ELF-1 (cell line): Measurements from ENCODE around the gene SLN.

Experiments
- DNase-seq: peaks from one replicate; pipeline ENCODE4 v3.0.0-alpha.2; 2016; ENCODE audit warnings: low read depth, low spot score

Gene SLN

DNA sequence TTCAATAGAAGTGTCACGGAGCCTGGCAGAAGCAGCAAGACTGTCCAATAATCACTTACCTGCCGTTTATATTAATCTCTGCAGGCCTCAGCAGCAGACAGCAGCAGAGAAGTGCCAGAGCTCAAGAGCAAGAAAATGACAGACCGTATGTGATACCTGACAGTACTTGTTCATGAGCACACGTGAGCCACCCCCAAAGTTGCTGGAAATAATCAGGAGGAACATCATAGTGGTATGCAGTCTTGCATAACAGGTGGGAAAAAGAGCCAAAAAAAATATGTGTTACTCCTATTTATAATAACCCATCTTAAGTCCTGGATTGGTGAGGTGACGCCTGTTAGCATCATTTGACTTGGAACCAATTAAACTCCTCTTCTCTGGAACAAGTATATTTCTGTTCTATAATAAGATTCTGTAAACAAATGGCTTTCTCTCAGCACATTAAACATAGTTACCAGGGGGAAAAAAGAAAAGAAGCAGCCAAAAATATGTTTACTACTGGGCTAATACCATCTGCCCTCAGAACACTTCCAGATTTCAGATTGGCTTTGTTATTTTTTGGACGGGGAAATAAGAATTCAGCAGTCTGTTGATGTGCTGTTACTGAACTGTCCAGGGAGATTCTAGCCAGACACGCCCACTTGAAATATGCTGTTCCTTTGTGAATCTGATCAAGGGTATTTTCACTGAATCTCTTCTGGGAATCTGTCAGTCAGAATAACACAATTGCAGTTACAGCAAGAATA, 7.9 kb upstream of the SLN start:
- no peak for DNase-seq

DNA sequence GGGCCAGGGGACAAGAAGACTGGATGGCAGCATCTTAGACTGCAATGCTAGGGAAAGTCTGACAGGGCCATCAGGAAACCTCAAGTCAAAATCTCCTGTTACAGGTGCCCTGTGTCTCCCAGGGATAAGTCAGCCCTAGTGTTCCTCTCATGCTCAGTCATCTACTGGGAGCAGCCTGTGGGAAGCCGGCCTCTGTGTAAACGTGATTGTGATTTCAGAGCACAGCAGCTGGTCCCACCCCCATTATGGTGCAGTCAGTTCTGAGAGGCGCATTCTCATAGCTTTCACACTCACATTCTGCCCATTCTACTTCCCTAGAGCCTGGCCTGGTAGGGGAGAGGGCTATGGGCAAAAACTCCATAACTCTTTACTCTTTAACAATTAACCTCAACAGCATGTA, 7.2 kb upstream of the SLN start:
- DNase-seq, result no peak

DNA sequence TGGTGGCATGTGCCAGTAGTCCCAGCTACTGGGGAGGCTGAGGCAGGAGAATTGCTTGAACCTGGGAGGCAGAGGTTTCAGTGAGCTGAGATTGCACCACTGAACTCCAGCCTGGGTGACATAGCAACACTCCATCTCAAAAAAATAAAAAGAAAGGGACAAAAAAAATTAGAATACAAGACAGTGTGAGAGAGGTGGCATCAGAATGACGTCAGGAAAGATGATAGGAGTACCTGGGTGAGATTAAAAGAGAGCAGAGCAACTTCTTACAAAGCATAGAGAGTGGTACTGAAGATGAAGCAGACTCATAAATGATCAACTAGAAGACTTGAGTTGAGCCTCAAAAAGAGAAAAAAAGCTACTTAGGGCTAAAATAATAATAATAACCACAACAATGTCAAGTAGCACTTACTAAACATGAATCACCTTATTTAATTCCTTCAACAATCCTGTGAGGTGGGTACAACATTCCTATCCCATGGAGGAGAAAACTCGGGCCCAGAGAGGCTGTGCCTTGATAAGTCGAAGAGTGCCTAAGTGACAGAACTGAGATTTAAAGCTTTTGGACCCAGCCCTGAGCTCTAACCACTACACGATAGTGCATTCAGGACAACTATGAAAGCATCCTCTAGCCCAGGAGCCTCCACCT, 5.2 kb upstream of the SLN start:
- no peak for DNase-seq

DNA sequence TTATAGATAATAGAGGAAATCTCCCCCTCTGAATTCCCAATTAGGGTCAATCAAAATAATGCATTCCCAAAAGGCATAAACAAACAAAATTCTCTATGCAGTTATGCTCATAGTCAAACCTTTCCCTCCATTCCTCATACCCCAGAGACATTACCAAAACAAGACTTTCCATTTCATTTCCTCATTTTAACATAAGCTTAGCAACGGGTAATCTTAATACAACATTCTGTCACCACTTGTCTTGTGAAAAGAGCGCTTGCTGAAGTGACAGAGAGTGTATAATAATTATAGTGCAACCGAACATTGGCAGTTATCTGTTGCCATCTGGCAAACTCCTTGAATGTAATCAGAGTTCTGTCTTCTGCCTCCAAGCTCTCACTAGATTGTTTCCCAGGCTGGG, 1.2 kb upstream of the SLN start:
- no peak for DNase-seq

DNA sequence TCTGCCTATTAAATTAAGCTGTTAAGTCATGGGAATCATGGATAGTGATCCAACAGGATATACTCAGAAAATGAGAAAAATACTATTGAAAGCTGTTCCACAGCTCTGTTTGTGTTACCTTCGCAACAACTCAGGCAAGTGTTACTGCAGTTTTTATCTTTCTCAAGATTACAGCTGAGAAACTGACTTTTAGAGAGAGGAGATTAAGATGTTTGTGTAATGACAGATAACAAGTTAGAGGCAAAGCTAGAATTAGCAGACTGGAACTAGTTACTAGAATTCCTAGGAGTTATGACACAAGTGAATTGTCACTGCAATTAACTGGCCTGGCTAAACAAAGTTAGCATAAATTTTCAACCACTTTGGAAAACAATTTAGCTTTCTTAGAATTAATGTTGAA, 1.6 kb downstream of the SLN start:
- DNase-seq, result no peak

DNA sequence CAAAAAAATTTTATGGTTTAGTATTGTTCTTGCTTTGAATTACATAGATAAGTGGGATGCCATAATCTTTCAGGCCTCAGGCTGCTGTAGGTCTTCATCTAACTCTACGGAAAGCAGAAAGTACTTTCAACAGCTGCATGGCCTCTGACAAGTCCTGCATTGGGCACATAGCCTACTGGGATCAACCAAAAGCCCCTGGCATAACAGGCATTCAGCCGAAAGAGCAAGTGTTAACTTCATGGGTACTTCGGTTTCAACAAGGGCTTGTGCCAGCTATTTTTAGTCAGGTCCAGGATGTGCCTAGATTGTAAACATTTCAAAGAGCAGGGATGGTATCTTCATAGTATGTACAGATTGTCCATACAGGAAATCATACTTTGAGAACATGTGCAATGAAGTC, 3.1 kb downstream of the SLN start:
- DNase-seq, result no peak

DNA sequence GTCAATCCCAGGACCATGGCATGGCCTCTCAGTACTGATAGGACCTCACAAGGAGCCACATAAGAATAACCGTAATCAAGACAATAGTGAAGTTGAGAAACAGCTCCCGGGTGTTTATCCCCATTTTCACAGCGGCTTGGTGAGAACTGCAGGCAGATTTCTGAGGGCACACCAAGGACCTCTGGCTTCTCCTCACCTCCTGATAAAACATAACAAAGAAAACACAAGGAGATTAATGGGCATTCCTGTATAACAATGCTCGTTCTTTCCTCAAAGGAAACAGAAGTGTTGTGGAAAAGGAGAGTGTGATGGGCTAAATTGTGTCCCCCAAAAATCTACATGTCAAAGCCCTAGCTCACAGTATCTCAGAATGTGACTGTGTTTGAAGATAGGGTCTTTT, 4.0 kb downstream of the SLN start:
- DNase-seq, result peak; percentile 39

DNA sequence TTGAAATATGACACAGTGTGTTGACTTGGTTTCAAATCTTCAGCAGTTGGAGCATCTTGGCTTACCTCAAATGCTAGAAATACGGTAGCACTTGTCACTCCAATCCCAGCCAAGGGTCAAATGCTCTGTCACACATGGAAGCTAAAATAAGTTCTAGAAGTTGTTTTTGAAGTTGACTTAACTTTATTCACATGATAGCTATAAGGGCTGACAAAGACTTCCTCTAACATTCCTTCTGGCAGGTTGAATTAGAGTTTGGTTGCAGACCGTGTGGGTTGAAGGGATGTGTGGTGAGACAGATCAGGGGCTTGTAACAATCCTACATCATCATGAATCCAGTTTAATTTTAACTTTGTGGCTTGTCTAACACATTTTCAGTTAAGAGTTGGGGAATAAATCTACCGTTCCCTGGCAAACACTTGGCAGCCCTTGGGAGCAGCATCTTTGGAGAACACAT, 4.6 kb downstream of the SLN start:
- no peak for DNase-seq

DNA sequence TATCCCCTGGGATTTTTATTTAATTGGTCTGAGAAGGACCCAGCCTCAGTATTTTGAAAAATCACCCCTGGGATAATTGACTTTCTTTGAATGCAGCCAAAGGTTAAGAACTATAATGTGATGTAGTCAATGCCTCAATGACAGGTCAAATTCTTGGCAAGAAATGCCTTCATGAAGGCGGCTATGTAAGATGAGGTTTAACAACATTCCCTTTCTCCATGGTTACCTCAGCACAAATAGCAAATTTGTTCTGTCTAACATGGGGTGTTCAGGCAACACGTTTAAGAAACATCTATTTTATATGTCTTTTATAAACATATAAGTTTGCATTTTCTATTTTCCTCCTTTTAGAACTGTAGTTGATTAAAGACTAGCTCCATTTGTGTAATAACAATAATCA, 5.3 kb downstream of the SLN start:
- no peak for DNase-seq

DNA sequence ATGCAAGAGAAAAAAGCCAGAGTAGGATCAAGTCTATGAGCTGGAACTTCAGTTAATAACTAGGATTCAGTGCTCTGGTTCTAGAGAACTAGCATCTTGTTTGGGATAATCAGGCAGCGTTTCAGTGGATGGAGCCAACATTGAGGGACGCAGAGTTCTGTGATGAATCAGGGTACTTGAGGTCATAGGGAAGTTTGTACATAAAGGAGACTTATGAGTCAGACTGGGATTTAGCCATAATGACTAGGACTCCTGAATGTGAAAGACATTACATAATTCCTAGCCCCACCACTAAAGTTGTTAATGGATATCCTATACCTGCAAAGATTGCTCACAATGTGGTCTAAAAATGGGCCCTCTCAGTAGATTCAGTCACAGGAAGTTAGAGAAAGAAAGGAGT, 6.8 kb downstream of the SLN start:
- DNase-seq, result no peak

DNA sequence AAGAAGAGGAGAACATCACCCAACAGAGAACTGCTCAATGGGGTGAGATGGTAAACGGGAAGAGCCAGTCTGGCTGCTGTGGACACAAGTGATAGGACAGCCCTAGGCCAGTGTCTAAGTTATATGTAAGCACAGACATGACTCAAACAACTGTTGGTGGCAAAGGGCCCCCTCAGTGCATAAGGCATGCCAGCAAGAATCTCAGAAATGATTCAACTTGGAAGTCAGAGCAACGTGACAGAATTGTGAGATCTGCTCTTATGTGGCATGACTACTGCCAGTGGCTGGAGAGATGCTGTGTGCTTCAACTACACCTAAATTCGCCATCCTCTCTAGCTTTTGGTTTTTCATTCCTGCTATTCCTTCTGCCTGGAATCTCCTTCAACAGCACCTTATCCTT, 7.4 kb downstream of the SLN start:
- DNase-seq, result no peak

DNA sequence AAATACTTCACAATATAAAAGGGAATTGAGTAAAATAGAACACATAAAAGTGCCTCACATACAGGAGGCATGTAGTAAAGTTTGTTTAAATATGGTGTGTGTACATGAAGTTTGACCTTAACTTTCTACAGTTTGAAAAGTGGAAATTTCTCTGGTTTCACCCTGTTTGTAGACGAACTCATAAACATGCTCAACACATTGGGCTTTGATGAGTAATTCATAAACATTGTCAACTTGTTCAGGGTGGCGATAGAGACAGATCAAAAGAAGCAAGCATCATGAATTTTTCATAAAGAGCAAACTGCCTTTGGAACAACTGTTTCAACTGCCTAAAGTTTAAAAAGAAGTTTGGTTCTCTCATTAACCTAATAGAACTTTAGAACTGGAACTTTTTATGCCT, 9.1 kb downstream of the SLN start:
- DNase-seq, result no peak

DNA sequence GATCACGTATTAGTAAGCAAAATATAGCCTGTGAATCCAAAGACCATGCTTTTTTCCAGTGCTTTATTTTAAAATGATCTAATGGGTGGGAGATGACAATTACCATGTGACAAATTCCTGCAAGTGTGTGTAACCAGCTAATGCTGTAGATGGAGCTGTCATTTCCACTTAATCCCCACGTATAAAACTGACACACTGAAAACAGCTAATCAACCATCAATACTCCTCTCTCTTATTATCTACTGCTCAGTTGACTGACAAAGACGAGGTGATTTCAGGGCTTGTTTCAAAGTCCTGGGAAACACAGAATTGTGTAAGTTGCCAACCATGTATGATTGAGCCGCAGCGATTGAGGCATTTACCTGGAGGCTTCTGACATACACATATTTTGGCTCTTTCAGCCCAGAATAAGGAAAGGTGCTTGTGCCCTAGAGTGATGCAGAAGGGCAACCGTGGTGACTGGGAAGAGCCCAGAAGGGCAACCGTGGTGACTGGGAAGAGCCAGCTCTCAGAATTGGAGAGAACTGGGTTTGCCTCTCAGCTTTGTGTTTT, 9.7 kb downstream of the SLN start:
- no peak for DNase-seq

DNA sequence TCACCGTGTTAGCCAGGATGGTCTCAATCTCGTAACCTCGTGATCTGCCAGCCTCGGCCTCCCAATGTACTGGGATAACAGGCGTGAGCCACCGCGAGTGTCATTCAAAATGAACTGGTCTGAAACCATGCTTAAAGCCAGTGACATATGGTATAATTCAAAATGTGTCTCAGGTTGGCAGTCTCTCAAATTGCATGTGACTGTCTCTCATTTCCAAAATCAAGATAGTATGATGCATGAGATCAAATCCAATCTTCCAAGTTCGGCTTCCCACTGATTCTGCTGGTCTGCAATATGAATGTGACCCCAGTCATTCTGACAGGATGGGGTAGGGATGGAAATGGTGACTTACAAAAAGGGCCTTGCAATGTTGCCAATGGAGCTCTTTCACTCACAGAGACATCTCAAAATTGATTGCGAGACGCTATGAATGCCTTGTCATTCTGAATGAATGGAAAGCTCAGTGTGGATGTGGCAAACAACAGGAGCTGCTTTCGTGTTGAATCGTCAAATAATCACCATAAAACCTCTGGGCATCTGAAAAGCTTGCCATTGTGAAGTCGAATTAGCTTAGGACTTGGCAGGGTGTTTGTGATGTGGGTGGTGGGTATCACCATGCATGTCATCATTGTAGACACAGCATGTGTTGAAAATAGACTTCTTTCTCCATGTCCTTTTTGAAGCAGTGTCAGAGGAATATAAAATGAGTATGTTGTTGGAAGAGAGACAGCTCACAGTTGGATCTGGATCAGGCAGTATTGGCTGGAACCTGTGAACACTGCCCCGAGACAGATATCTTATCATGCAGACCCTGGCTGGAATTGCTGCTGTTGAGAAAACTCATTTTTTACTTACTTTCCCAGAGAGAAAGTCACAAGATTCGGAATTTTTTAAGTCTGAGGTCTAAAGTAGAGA, 12.2 kb downstream of the SLN start:
- DNase-seq, result no peak

DNA sequence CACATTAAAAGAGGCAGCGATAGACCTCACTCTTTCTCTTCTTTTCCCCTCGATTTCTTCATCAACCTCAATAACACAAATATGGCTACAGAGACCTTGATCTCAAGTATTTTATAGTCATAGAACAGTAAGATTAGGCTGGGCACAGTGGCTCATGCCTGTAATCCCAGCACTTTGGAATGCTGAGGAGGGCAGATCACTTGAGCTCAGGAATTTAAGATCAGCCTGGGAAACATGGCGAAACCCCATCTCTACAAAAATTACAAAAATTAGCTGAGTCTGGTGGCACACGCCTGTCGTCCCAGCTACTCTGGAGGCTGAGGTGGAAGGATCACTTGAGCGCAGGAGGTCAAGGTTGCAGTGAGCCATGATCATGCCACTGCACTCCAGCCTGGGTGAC, 14.6 kb downstream of the SLN start:
- no peak for DNase-seq

DNA sequence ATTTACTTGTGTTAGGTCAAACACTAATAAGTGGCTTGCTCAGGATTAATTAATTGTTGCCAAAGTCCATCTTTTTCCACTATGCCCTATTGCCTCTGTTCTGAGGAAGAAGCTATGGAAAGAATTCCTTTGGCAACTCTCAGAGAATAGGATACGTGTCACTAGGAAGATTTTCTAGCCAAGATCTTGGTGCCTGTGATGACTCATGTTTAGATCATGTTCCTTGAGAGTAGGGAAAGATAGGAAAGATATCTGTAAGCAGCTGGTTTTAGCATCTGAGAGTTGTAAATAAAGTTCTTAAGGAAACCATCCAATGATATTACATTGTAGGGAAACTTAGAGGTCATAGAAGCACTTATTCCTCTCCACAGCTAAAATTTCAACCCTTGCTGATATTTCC, 15.7 kb downstream of the SLN start:
- DNase-seq, result no peak

DNA sequence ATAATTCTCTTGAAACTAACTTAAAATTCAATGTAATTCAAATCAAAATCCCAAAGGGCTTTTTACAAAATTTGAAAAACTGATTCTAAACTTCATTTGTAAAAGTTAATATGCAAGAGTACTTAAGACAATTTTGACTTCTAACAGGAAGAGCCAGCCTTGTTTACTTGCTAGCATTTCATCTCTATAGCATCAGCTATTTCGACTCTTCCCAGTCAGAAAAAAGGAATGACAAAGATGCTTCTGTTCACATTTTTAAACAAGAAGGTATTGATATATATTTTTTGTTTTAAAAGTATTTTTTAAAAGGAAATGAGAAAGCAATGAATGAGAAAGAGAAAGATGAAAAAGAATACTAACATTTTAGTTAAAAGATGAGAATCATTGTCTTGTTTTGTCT, 16.4 kb downstream of the SLN start:
- no peak for DNase-seq

DNA sequence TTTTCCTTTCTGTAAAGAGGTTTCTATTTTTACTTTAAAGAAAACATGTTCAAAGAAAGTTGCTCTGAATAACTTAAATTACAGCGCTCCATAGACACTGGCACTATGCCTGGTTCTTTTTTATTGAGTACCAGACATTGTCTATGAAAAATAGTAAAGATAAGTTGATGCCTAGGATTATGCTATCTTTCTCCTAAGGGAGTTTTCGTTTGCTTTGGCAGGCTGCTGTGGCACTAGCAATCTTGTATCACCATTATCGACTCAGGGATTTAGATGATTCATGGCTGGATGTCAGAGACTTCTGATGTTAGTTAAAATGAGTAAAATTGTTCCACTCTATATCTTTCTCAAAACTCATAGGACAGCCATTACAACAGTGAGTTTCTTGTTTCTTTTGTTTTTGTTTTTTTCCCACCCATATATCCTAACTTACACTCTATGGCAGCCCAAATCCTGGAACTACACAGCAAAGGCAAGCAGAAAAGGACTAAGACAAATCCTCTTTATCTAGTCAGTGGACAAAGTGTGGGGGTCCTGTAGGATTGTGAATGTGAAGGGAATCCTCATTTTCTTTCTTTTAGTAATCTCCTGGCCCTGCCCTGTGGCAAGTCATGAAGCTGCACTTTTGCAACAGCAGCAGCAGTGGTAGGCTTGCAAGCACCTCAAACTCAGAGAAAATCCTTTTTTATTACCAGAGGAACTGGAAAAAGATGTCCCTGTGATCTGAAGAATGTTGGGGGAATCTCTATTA, 20.7 kb downstream of the SLN start:
- no peak for DNase-seq

DNA sequence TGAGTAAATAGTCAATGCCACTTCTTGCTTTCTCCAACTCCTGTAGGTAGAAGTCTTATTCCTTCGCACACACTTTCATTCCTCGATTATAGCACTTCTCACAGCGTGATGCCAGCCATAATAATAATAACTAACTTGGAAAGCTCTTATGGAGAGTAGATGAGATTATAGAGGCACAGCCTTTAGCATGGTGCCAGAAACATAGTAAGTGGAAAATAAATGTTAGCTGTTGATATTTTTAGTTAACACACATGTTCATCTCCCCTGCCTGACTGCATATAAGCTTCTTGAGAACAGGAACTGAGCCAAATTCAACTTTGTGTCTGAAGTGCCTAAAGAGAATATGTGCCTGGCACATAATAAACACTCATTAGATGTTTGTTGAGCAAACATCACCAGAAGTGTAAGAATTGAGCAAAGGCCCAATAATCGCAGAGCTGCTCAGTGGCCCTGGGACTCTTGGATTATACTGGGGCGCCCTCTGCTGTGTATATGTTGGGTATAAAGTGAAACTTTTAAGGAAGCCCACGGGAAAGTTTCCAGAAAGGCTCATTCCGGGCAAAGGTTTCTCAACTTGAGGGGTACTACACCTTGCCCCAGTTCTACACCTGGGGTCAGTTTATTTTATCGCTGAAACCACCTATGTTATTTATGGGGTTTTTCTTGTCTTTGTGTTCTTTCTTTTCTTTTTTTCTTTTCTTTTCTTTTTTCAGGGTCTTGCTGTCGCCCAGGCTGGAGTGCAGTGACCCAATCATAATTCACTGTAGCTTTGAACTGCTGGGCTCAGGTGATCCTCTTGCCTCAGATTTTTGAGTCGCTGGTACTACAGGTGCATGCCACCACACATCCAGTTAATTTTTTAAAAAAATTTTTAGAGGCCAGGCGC, 22.3 kb downstream of the SLN start:
- peak; percentile 55 for DNase-seq

DNA sequence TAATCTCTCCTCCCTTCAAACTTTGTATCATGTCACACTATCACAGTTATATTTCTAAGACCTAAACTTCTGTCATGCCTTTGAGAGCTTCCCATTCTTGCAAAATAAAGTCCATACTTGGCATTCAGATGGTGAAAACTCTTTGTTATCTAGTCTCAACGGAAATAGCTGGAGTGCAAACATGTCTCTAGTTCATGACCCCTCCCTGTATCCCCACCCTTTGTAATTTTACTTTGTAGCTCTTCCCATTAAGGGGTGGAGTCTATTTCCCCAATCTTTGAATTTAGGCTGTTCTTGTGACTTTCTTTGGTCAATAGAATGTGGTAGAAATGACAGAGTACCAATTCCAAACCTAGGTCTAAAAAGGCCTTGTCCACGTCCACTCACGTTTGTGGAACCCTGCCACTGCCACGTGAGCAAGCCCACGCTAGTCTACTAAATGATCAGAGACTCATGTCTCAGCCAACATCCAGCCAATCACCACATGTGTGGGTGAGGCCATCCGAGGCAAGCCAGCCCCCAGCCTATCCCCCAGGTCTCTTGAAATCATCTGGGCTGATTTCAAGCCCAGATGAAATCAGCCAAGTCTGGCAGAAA, 23.4 kb downstream of the SLN start:
- DNase-seq, result no peak
